HG03432 (cell line): ENCODE data around the gene NOVA2.

Experiments
- ATAC-seq: cut with Tn5 transposase; IDR thresholded peaks from one replicate; pipeline ENCODE4 v1.9.1; 2021; ENCODE audit warnings: mild to moderate bottlenecking, moderate library complexity; ENCODE audit not compliant: unreplicated experiment

Gene NOVA2

GRCh38 chr19:45968626-45969025 lies 5.0 kb downstream of the NOVA2 start:
- ATAC-seq, result no peak

- ATAC-seq, result no peak
These were observed 6.4 kb downstream of the NOVA2 start for GRCh38 chr19:45967246-45967645.

GRCh38 chr19:45962021-45962420 lies 11.6 kb downstream of the NOVA2 start:
- no peak for ATAC-seq

DNA sequence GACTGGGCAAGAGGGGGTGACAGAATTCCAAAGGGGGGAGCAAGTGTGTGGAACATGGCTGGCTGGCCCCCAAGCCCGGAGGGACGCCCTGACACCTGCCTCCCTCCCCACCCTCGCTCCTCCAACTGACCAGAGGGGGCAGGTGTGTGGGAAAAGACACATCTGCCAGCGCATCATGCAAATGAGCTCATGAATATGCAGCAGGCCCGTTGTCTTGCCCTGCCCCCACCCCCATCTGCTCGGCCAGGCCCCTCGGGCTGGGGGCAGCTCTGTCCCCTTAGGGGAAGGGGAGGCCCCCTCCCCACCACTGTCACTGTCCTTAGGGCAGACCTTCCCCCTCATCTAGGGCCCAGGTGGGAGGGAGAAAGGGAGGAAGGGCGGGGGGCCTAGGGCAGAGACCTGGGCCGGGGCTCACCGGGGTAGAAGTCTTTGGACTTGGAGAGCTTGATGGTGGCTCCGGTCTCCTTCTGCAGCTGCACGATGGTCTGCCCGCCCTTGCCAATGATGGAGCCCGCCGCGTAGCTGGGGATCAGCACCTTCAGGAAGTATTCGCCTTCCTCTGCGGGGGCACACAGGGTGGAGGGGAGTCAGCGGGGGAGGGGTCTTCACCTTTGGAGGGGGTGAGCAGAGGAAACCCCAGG lies 12.9 kb downstream of the NOVA2 start:
- ATAC-seq, result no peak

- no peak for ATAC-seq
These were observed 14.1 kb downstream of the NOVA2 start for GRCh38 chr19:45959517-45960025.

DNA sequence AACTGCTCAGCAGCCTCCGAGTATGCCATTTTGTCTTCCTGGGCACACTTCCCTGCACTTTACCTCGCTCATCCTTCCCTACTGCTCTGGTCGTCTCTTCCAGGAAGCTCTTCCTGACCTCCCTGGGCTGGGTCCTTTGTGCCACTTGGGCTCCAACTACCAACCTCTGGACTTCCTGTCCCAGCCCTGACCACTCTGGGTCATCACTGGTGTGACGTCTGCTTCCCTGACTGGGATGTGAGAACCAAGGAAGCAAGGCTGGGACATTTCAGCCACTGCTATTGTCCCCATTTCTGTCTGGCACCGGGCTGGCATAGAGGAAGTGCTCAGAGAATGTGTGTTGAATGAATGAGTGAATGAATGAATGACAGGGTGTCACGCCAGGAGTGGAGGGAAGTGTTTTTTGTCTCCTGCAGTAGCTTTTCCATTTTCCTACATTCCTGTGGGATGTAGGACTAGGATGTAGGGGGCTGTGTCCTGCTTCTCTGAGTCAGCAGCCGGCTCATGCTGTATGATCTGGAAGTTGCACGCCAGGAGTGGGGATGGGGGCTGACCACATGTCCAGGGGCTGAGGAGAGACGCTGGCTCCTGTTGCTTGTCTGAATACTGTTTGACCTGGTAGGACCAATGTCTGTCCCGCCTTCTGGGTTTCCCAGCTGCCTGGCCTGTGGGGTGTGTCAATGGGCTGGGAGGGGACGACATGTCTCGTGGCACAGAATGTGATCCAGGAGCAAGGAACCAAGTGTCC lies 14.7 kb downstream of the NOVA2 start:
- no peak for ATAC-seq

DNA sequence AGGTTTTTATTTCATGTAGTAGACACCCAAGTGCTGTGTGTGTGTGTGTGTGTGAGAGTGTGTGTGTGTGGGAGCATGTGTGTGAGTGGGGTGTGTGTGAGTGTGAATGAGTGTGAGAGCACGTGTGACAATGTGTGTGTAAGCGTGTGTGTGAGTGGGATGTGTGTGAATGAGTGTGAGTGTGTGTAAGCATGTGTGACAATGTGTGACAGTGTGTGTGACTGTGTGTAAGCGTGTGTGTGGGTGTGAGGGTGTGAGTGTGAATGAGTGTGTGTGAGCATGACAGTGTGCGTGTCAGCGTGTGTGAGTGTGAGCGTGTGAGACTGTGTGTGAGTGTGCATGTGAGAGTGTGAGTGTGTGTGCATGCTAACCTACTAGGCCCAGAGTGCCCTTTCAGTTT lies 15.3 kb downstream of the NOVA2 start:
- ATAC-seq, result no peak

DNA sequence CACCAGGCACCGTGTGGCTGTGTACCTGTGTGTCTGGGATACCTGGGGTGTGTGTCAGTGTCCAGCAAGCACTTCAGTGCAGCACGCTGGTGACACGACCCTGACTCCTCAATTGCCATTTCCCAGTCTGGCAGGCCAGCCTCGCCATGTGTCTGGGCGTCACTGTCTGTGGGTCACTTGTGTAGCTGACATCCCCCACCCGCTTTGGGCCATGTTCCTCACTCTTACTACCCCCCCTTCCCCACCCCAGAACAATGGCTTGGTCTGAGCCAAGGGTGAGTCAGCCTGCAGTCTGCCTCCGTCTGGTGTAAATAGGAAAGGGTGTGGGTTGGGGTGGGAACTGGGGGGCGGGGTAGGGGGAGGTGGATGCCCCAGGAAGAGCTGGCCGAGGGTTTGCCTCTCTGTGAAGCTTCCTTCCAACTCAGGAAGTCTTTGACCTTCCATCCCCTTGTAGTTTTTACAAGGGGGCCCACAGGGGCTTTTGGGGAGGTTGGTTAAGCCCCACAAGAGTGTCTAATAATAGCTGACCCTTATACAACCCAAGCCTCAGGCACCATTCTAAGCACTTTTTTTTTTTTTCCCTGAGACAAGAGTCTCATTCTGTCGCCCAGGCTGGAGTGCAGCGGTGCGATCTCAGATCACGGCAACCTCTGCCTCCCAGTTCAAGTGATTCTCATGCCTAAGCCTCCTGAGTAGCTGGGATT lies 17.6 kb downstream of the NOVA2 start:
- ATAC-seq, result no peak

DNA sequence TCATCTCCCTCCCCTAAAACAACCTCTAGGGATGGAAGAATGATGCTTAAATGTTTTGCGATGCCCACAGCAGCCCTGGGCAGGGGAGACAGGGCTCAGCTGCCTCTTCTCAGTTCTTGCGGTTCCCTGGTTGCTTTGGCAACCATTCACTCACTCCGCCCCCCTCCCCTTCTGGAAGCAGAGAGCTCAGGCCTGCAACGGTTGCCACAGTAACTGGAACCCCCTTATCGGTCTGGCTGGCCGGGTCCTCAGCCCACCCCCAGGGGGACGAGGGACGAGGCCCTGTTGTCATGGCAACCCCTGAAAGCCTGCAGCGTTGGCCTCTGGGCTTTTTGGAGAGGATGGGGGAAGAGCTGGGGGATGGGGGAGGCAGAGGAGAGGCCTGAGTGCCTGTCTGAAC lies 19.5 kb downstream of the NOVA2 start:
- ATAC-seq, result no peak

DNA sequence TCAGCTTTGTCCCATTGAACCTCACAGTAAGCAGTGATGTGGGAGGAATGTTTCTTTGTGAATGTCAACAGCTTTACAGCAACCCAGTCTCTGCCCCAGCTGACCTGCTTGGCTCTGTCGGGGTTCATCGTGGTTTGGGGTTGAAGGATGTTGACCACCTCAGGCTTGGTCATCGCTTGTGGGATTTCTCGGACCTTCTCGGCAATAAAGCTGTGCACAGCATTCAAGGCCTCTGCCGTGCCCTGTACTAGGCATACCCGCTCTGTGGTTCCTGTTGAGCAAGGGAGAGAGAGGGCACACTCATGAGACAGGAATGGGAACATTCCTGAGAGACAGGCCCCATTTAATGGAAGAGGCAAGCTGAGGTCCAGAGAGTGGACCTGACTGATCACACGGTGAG lies 20.0 kb downstream of the NOVA2 start:
- no peak for ATAC-seq

DNA sequence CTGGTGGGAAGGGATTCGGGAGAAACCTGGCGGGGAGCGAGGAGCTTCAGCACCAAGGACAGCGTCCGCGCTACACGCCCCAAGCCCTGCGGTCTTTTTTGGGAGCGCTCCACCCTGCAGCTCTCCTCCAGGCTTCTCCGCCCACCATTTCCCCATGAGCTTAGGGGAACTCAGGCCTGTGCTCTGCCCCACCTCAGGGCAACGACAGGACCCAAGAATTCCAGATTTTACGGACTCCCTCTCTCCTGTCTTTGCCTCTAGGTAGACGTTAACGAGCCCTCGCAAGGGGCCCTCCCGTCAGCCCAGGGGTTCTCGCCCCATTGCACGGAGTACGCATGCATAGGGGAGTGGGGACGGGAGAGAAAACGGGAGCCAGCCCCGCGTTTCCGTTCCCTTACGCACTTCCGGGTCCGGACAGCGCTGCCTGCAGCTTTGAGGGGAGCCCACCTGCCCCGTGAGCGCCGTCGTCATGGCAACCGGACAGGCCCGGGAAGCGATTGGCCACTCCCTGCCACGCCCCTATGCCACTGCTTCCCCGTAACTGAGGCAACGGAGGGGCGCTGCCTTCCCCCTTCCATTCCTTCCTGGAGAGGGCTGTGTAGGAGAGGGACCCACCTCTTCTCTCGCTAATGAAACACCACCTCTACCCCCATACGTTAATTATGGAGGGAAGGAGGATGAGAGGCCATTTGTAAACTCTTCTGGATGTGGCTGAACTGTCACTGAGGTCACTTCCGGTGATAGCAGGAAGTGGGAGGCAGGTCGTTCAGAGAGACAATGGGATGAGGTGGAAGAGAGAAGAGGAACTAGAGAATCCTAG lies 20.8 kb downstream of the NOVA2 start:
- no peak for ATAC-seq

GRCh38 chr19:45952341-45952685 lies 21.4 kb downstream of the NOVA2 start:
- no peak for ATAC-seq

DNA sequence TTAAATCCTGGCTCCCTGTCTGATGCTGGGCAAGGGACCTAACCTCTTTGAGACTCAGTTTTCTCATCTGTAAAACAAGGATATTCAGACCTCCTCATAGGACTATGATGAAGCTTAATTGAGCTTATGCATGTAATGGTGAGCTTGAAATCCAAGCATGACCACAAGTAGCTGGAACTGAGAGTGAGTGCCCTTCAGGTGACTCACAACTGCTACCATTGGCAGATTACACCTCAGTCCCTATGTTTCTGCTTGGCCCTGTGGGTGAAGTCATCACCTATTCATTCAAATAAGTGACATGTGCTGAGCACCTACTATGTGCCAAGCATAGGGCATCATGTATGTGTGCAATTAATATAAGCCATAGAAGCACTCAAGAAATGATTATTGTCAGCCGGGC lies 25.7 kb downstream of the NOVA2 start:
- ATAC-seq, result no peak

DNA sequence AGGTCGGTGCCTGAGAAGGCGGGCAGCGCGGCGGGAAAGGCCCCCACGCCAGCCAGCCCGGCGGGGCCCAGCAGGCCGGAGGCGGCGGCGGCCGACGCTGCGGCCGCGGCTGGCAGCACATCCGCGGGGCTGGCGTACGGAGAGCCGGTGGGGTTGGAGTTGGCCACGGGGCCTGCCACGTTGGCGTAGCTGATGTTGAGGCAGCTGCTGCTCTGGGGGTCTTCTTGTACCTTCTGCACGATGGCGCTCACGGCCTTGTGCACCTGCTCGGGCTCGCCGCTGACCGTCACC lies 33.2 kb downstream of the NOVA2 start:
- no peak for ATAC-seq

- ATAC-seq, result no peak
These were observed 33.7 kb downstream of the NOVA2 start for GRCh38 chr19:45939792-45940514.

- ATAC-seq, result no peak
These were observed 34.8 kb downstream of the NOVA2 start for GRCh38 chr19:45938733-45939319.

GRCh38 chr19:45935267-45935666 lies 38.4 kb downstream of the NOVA2 start:
- ATAC-seq, result no peak

DNA sequence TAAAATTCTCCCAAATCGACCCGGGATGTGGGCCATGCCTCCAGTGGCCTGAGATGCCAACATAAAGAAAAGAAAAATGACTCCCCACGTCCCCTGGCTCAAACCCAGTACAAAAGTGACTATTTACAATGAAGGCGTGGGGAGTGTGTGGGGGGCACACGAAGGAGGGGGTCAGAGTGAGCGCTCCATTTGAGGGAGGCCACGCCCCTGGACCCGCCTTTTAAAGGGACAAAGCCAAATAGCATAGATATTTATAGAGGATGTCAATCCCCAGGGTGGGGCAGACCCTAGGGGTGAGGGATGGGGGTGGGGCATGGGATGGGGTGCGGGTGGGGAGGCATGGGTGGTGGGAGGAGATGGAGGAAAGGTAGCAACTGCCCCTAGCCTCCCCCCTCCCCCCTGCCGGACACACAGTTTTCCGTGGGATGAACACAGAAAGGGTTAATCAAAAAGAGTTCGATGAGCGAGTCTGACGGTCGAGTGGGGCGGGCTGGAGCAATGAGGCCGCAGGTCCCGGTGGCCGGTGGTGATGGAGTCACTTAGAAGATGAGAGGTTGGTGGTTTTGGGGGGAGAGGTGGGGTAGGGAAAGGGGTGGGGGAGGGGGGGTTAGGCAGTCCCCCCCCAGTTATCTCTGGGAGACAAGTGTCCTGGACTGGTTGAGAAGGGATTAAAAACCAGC lies 39.0 kb downstream of the NOVA2 start:
- ATAC-seq, result no peak

DNA sequence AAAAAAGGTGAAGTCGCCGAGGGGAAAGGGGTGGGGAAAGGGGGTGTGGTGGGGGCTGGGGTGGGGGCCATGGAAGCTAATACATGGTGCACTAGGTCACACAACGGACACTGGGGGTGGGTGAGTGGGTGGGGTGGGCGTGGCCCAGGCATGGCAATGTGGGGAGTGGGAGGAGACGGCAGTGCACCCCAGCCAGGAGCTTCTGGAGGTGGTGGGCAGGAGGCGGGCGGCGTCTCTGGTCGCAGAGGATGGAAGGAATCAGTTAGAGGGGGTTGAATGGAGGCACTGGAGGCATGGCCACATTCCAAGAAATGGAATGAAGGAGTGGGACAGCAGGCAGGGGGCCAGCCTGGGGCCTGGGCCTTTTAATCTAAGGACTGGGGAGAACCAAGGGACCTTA lies 39.9 kb downstream of the NOVA2 start:
- no peak for ATAC-seq

DNA sequence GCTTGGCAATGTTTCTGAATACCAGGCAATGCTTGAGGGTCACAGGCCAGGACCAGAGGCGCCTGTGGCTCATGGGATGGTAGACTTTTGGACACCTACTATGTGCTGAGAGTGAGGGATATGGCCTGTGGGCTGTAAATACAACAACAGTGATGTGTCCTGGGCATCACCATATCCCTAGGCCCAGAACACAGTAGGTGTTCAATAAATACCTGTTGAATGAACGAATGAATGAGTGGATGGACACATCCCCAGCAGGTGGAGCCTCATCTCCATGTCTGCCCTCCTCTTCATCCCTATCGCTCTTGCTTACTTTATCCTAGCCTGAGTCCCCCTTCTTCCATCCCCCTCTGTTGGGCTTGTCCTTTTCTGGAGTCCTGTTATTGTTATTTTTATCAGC lies 42.6 kb downstream of the NOVA2 start:
- no peak for ATAC-seq
